ENCODE results near the gene IMPG1.

DNA sequence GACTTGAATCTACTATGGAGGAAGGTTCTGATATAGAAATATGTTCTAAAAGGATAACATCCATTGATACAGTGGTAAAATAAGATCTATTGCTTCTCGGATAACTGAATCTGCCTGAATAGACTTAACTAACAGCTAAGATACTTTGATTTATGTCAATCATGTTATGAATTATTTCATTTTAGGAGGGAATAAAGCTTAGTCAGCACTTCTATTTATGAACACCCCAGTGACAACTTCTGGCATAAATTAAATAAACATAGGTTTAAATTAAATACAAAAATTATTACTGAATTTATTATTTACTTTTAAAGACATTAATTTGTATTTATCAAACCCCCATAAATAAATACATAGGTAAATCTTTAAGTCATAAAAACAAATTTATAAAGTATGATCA lies 69.3 kb downstream of the IMPG1 start:
- TF ChIP-seq, protein P1, sequence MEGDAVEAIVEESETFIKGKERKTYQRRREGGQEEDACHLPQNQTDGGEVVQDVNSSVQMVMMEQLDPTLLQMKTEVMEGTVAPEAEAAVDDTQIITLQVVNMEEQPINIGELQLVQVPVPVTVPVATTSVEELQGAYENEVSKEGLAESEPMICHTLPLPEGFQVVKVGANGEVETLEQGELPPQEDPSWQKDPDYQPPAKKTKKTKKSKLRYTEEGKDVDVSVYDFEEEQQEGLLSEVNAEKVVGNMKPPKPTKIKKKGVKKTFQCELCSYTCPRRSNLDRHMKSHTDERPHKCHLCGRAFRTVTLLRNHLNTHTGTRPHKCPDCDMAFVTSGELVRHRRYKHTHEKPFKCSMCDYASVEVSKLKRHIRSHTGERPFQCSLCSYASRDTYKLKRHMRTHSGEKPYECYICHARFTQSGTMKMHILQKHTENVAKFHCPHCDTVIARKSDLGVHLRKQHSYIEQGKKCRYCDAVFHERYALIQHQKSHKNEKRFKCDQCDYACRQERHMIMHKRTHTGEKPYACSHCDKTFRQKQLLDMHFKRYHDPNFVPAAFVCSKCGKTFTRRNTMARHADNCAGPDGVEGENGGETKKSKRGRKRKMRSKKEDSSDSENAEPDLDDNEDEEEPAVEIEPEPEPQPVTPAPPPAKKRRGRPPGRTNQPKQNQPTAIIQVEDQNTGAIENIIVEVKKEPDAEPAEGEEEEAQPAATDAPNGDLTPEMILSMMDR (IDR thresholded peaks at IDR 0.05), result no peak
- TF ChIP-seq EZH2 (IDR thresholded peaks at IDR 0.05) (no peak), EZH2phosphoT487 (IDR thresholded peaks at IDR 0.05) (no peak)
